Measurements from ENCODE around the gene SPATS2. TPM values are rescaled to one million over a fixed set of nuclear protein-coding genes. Genes with fewer than 3 reads are reported as not detected.

The SPATS2 gene
- total and polyA plus RNA-seq, 5 donors from 2014 or later = 2.4 to 5.5 (median 4.2) TPM

- Histone ChIP-seq H3K36me3 (ENCODE audit: control insufficient read depth, insufficient read depth, low read length) (no peaks in the 10 kb centered on the region), H3K9me3 (ENCODE audit: control insufficient read depth in 2 of 2, low read length in 2 of 2) (no peaks in the 10 kb centered on the region), H3K4me3 (ENCODE audit: low read depth, low read length) (no peak overlapping the region), H3K27ac (ENCODE audit: insufficient read depth, low read length, poor library complexity, severe bottlenecking) (no peak overlapping the region), H3K4me1 (ENCODE audit: control insufficient read depth, insufficient read depth, low read length, poor library complexity, severe bottlenecking) (peaks cover 13% of the 10 kb centered on the region), H3K27me3 (ENCODE audit: control insufficient read depth, insufficient read depth, low read length) (no peaks in the 10 kb centered on the region)
- DNase-seq (no peak), ATAC-seq (ENCODE audit: low read depth in 2 of 2) (no peak)
- Mint-ChIP-seq H3K27ac (no peak overlapping the region), H3K36me3 (no peaks in the 10 kb centered on the region), H3K4me3 (peak overlapping the region in 1 of 4 donors; percentile 30), H3K27me3 (peaks cover 16% of the 10 kb centered on the region), H3K4me1 (peaks cover 0 to 17% (median 5%) of the 10 kb centered on the region in 4 donors), H3K9me3 (peaks cover 0 to 2% (median 0%) of the 10 kb centered on the region in 7 donors)
Measured at GRCh38 chr12:49327887-49328286, 39.4 kb upstream of the SPATS2 start.

- Histone ChIP-seq H3K4me3 (ENCODE audit: low read depth, low read length) (no peak overlapping the region), H3K36me3 (ENCODE audit: control insufficient read depth, insufficient read depth, low read length) (no peaks in the 10 kb centered on the region), H3K27ac (ENCODE audit: insufficient read depth, low read length, poor library complexity, severe bottlenecking) (no peak overlapping the region), H3K9me3 (ENCODE audit: control insufficient read depth in 2 of 2, low read length in 2 of 2) (no peaks in the 10 kb centered on the region), H3K4me1 (ENCODE audit: control insufficient read depth, insufficient read depth, low read length, poor library complexity, severe bottlenecking) (peaks cover 11% of the 10 kb centered on the region), H3K27me3 (ENCODE audit: control insufficient read depth, insufficient read depth, low read length) (no peaks in the 10 kb centered on the region)
- Mint-ChIP-seq H3K27ac (no peak overlapping the region), H3K4me3 (no peak overlapping the region), H3K9me3 (peaks cover 0 to 2% (median 0%) of the 10 kb centered on the region in 7 donors), H3K4me1 (peaks cover 0 to 13% (median 4%) of the 10 kb centered on the region in 4 donors), H3K36me3 (no peaks in the 10 kb centered on the region), H3K27me3 (peaks cover 23% of the 10 kb centered on the region)
- ATAC-seq (ENCODE audit: low read depth in 2 of 2) (no peak), DNase-seq (no peak)
Measured at GRCh38 chr12:49328816-49329215, 38.4 kb upstream of the SPATS2 start.

GRCh38 chr12:49330032-49330619, 37.1 kb upstream of the SPATS2 start:
- peaks cover 0 to 19% (median 7%) of the 10 kb centered on the region in 4 donors for H3K4me1 Mint-ChIP-seq
- ATAC-seq (ENCODE audit: low read depth in 2 of 2) (no peak), DNase-seq (no peak)
- H3K9me3 ChIP-seq (ENCODE audit: control insufficient read depth in 2 of 2, low read length in 2 of 2) = no peaks in the 10 kb centered on the region
- H3K36me3 Mint-ChIP-seq = peaks cover 5% of the 10 kb centered on the region
- peaks cover 36% of the 10 kb centered on the region for H3K27me3 Mint-ChIP-seq
- peak overlapping the region in 1 of 3 donors; percentile 11 for H3K27ac Mint-ChIP-seq
- peaks cover 0 to 2% (median 0%) of the 10 kb centered on the region in 7 donors for H3K9me3 Mint-ChIP-seq
- no peak overlapping the region for H3K4me3 Mint-ChIP-seq
- no peak overlapping the region for H3K27ac ChIP-seq (ENCODE audit: insufficient read depth, low read length, poor library complexity, severe bottlenecking)
- H3K36me3 ChIP-seq (ENCODE audit: control insufficient read depth, insufficient read depth, low read length) = no peaks in the 10 kb centered on the region
- peaks cover 6% of the 10 kb centered on the region for H3K27me3 ChIP-seq (ENCODE audit: control insufficient read depth, insufficient read depth, low read length)
- H3K4me1 ChIP-seq (ENCODE audit: control insufficient read depth, insufficient read depth, low read length, poor library complexity, severe bottlenecking) = peaks cover 9% of the 10 kb centered on the region
- no peak overlapping the region for H3K4me3 ChIP-seq (ENCODE audit: low read depth, low read length)

GRCh38 chr12:49330631-49331379, 36.5 kb upstream of the SPATS2 start:
- H3K27ac ChIP-seq (ENCODE audit: insufficient read depth, low read length, poor library complexity, severe bottlenecking) = no peak overlapping the region
- Mint-ChIP-seq H3K36me3 (peaks cover 5% of the 10 kb centered on the region), H3K27me3 (peaks cover 40% of the 10 kb centered on the region), H3K27ac (no peak overlapping the region), H3K4me1 (peaks cover 0 to 24% (median 7%) of the 10 kb centered on the region in 4 donors), H3K4me3 (no peak overlapping the region), H3K9me3 (peaks cover 0 to 2% (median 0%) of the 10 kb centered on the region in 7 donors)
- H3K36me3 ChIP-seq (ENCODE audit: control insufficient read depth, insufficient read depth, low read length) = no peaks in the 10 kb centered on the region
- H3K27me3 ChIP-seq (ENCODE audit: control insufficient read depth, insufficient read depth, low read length) = peaks cover 10% of the 10 kb centered on the region
- ATAC-seq (ENCODE audit: low read depth in 2 of 2) (no peak), DNase-seq (no peak)
- peaks cover 9% of the 10 kb centered on the region for H3K4me1 ChIP-seq (ENCODE audit: control insufficient read depth, insufficient read depth, low read length, poor library complexity, severe bottlenecking)
- H3K4me3 ChIP-seq (ENCODE audit: low read depth, low read length) = no peak overlapping the region
- H3K9me3 ChIP-seq (ENCODE audit: control insufficient read depth in 2 of 2, low read length in 2 of 2) = no peaks in the 10 kb centered on the region

GRCh38 chr12:49331380-49332222, 35.7 kb upstream of the SPATS2 start:
- no peak overlapping the region for H3K27ac Mint-ChIP-seq
- H3K9me3 Mint-ChIP-seq = peaks cover 0 to 2% (median 0%) of the 10 kb centered on the region in 7 donors
- no peak overlapping the region for H3K4me3 ChIP-seq (ENCODE audit: low read depth, low read length)
- no peak overlapping the region for H3K27ac ChIP-seq (ENCODE audit: insufficient read depth, low read length, poor library complexity, severe bottlenecking)
- DNase-seq = no peak
- H3K36me3 ChIP-seq (ENCODE audit: control insufficient read depth, insufficient read depth, low read length) = no peaks in the 10 kb centered on the region
- H3K4me1 ChIP-seq (ENCODE audit: control insufficient read depth, insufficient read depth, low read length, poor library complexity, severe bottlenecking) = peaks cover 14% of the 10 kb centered on the region
- peaks cover 0 to 24% (median 7%) of the 10 kb centered on the region in 4 donors for H3K4me1 Mint-ChIP-seq
- peaks cover 5% of the 10 kb centered on the region for H3K36me3 Mint-ChIP-seq
- peaks cover 43% of the 10 kb centered on the region for H3K27me3 Mint-ChIP-seq
- H3K4me3 Mint-ChIP-seq = no peak overlapping the region
- peaks cover 10% of the 10 kb centered on the region for H3K27me3 ChIP-seq (ENCODE audit: control insufficient read depth, insufficient read depth, low read length)
- H3K9me3 ChIP-seq (ENCODE audit: control insufficient read depth in 2 of 2, low read length in 2 of 2) = no peaks in the 10 kb centered on the region
- ATAC-seq (ENCODE audit: low read depth in 2 of 2) = peak in 1 of 2 donors; percentile 37

- H3K4me3 ChIP-seq (ENCODE audit: low read depth, low read length) = no peak overlapping the region
- peaks cover 22% of the 10 kb centered on the region for H3K4me1 ChIP-seq (ENCODE audit: control insufficient read depth, insufficient read depth, low read length, poor library complexity, severe bottlenecking)
- no peaks in the 10 kb centered on the region for H3K36me3 ChIP-seq (ENCODE audit: control insufficient read depth, insufficient read depth, low read length)
- peaks cover 0 to 3% (median 0%) of the 10 kb centered on the region in 7 donors for H3K9me3 Mint-ChIP-seq
- peak overlapping the region in 1 of 4 donors; percentile 38 for H3K4me3 Mint-ChIP-seq
- DNase-seq (no peak), ATAC-seq (ENCODE audit: low read depth in 2 of 2) (no peak)
- peaks cover 0 to 32% (median 11%) of the 10 kb centered on the region in 4 donors for H3K4me1 Mint-ChIP-seq
- no peak overlapping the region for H3K27ac ChIP-seq (ENCODE audit: insufficient read depth, low read length, poor library complexity, severe bottlenecking)
- H3K27me3 Mint-ChIP-seq = peaks cover 51% of the 10 kb centered on the region
- no peak overlapping the region for H3K27ac Mint-ChIP-seq
- peaks cover 5% of the 10 kb centered on the region for H3K36me3 Mint-ChIP-seq
- H3K9me3 ChIP-seq (ENCODE audit: control insufficient read depth in 2 of 2, low read length in 2 of 2) = no peaks in the 10 kb centered on the region
- peaks cover 11% of the 10 kb centered on the region for H3K27me3 ChIP-seq (ENCODE audit: control insufficient read depth, insufficient read depth, low read length)
Measured at GRCh38 chr12:49332441-49332861, 34.8 kb upstream of the SPATS2 start.

- Histone ChIP-seq H3K36me3 (ENCODE audit: control insufficient read depth, insufficient read depth, low read length) (no peaks in the 10 kb centered on the region), H3K27ac (ENCODE audit: insufficient read depth, low read length, poor library complexity, severe bottlenecking) (no peak overlapping the region), H3K4me3 (ENCODE audit: low read depth, low read length) (no peak overlapping the region), H3K27me3 (ENCODE audit: control insufficient read depth, insufficient read depth, low read length) (peaks cover 14% of the 10 kb centered on the region), H3K4me1 (ENCODE audit: control insufficient read depth, insufficient read depth, low read length, poor library complexity, severe bottlenecking) (peaks cover 23% of the 10 kb centered on the region), H3K9me3 (ENCODE audit: control insufficient read depth in 2 of 2, low read length in 2 of 2) (no peaks in the 10 kb centered on the region)
- no peak for ATAC-seq (ENCODE audit: low read depth in 2 of 2)
- Mint-ChIP-seq H3K36me3 (peaks cover 5% of the 10 kb centered on the region), H3K27ac (no peak overlapping the region), H3K9me3 (peaks cover 0 to 3% (median 0%) of the 10 kb centered on the region in 7 donors), H3K4me1 (peaks cover 5 to 36% (median 13%) of the 10 kb centered on the region in 4 donors), H3K4me3 (peak overlapping the region in 3 of 4 donors; percentile 19 to 80 (median 78)), H3K27me3 (peaks cover 56% of the 10 kb centered on the region)
- DNase-seq = no peak
Measured at GRCh38 chr12:49332891-49333371, 34.3 kb upstream of the SPATS2 start.
